GM18505 (cell line): ENCODE results near the gene ALG6.
"Not testable (repeated sequence)": the region's sequence is repeated elsewhere in the genome, so short reads cannot be mapped to it uniquely, and the experiment has no call there.

ENCODE experiments used
- ATAC-seq: cut with Tn5 transposase; IDR thresholded peaks from one replicate; pipeline ENCODE4 v1.9.1; 2021; ENCODE audit not compliant: unreplicated experiment
- POLR2A ChIP-seq: IDR thresholded peaks from 4 replicates; pipeline ENCODE4 v1.6.1; 2011; ENCODE audit warnings: borderline replicate concordance; ENCODE audit not compliant: insufficient read depth, insufficient read length; ENCODE audit errors: extremely low read depth

Gene ALG6

GRCh38 chr1:63350320-63350719 lies 17.1 kb upstream of the ALG6 start:
- no peak for TF ChIP-seq POLR2A
- ATAC-seq = no peak

GRCh38 chr1:63352736-63353135 lies 14.7 kb upstream of the ALG6 start:
- ATAC-seq = no peak
- TF ChIP-seq POLR2A = no peak

- not testable (repeated sequence) for ATAC-seq
Observed at GRCh38 chr1:63356234-63356633, 11.2 kb upstream of the ALG6 start.

GRCh38 chr1:63359561-63359960 lies 7.9 kb upstream of the ALG6 start:
- ATAC-seq = no peak
- no peak for TF ChIP-seq POLR2A

GRCh38 chr1:63362073-63362472 lies 5.4 kb upstream of the ALG6 start:
- ATAC-seq = no peak
- TF ChIP-seq POLR2A = no peak

GRCh38 chr1:63362578-63362977 lies 4.8 kb upstream of the ALG6 start:
- no peak for TF ChIP-seq POLR2A
- ATAC-seq = no peak

GRCh38 chr1:63363014-63363413 lies 4.4 kb upstream of the ALG6 start:
- ATAC-seq = no peak
- TF ChIP-seq POLR2A = no peak

- TF ChIP-seq POLR2A = no peak
- no peak for ATAC-seq
Observed at GRCh38 chr1:63366908-63367214, 566 bp upstream of the ALG6 start.

GRCh38 chr1:63368131-63368530 lies 704 bp downstream of the ALG6 start:
- TF ChIP-seq POLR2A = no peak
- no peak for ATAC-seq

GRCh38 chr1:63379583-63379982 lies 12.2 kb downstream of the ALG6 start:
- ATAC-seq = no peak
- no peak for TF ChIP-seq POLR2A

GRCh38 chr1:63381741-63382140 lies 14.3 kb downstream of the ALG6 start:
- TF ChIP-seq POLR2A = no peak
- no peak for ATAC-seq

GRCh38 chr1:63401945-63402344 lies 34.5 kb downstream of the ALG6 start:
- TF ChIP-seq POLR2A = no peak
- no peak for ATAC-seq

GRCh38 chr1:63403386-63403785 lies 36.0 kb downstream of the ALG6 start:
- TF ChIP-seq POLR2A = no peak
- ATAC-seq = no peak

- ATAC-seq = no peak
- TF ChIP-seq POLR2A = no peak
Observed at GRCh38 chr1:63405021-63405420, 37.6 kb downstream of the ALG6 start.

- no peak for ATAC-seq
- no peak for TF ChIP-seq POLR2A
Observed at GRCh38 chr1:63405987-63406386, 38.6 kb downstream of the ALG6 start.
